Lower leg skin (tissue), 4 donors: ENCODE measurements around the gene TRIM29. TPM values are rescaled to one million over a fixed set of nuclear protein-coding genes. Genes with fewer than 3 reads are reported as not detected.

Experiments used
- DNase-seq, 2 donors: peaks; one replicate each; pipeline ENCODE4 v3.0.0-alpha.2; 2019; ENCODE audit warnings: low spot score in 2 of 2
- H3K4me3 ChIP-seq: fragments of 200-600 bp; sonication (generic); 2 replicates; pipeline ENCODE4 v1.5.1; 2017; ENCODE audit warnings: mild to moderate bottlenecking, low read depth; ENCODE audit not compliant: poor library complexity, severe bottlenecking
- POLR2A ChIP-seq, 2 donors: fragments of 450-650 bp; IDR thresholded peaks; one replicate each; pipeline ENCODE4 v1.6.1; 2016 to 2017; ENCODE audit warnings: antibody characterized with exemption in 2 of 2, mild to moderate bottlenecking in 1 of 2, moderate library complexity in 1 of 2
- WGBS, 2 donors: methylation state at CpG; one replicate each; pipeline ENCODE4 v1.1.5; 2018; 5-methylcytosine and 5-hydroxymethylcytosine counted together
- intact Hi-C: fragments of 100-400 bp; cut with DNase I; formaldehyde crosslinking; loops from one replicate; pipeline ENCODE4 v1.15.0; 2023; ENCODE audit warnings: low total_unique reads
- total RNA-seq, 4 donors: library from RNA; depleted of rRNA; stranded (reverse); fragments of >200 nt; gene quantifications; one replicate each; pipeline ENCODE4 v1.1.0, GENCODE V29; 2016
- TF ChIP-seq, protein P1 (sequence below), 3 donors: fragments of 450-650 bp; IDR thresholded peaks; one replicate each; pipeline ENCODE4 v1.5.1; 2016; ENCODE audit warnings: antibody characterized with exemption in 3 of 3, mild to moderate bottlenecking in 3 of 3, moderate library complexity in 2 of 3

TRIM29 gene
- total RNA-seq, 4 donors from 2014 or later: 1,092 to 1,522 (median 1,226) TPM

DNA sequence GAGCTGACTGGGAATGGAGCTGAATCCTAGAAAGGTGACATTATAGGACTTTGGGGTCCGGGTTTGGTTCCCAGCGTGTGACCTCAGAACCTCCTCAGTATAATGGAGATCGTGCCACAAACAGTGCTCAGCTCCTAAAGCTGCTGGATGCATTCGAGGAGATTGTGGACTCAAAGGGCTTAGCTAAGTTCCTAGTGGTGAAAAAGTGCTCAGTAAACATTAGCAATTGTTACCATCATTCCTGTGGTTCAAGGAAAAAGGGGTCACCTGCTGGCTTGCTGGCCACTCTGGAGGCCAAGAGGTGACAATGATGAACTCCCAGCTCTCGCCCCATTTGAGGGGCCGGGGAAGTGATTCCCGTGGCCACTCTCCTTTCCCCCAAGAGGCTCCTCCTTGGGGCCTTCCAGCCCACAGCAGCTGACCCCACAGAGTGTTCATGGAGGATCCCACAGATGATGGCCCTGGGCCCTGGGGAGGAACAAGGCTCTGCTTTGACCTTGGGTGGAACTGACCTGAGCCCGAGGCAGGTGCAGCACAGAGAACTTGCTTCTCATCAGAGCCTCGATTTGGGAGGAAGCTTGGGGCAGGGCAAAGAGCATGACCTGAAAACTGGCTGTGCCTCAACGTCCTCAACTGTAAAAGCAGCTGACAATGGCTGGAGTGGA is 40.1 kb downstream of the TRIM29 start:
- H3K4me3 ChIP-seq: no peak overlapping the region
- WGBS, 2 donors: 75 to 81% methylated on average over 10 of the region's 10 CpGs
- intact Hi-C loops: no loop called here
- TF ChIP-seq, protein P1, sequence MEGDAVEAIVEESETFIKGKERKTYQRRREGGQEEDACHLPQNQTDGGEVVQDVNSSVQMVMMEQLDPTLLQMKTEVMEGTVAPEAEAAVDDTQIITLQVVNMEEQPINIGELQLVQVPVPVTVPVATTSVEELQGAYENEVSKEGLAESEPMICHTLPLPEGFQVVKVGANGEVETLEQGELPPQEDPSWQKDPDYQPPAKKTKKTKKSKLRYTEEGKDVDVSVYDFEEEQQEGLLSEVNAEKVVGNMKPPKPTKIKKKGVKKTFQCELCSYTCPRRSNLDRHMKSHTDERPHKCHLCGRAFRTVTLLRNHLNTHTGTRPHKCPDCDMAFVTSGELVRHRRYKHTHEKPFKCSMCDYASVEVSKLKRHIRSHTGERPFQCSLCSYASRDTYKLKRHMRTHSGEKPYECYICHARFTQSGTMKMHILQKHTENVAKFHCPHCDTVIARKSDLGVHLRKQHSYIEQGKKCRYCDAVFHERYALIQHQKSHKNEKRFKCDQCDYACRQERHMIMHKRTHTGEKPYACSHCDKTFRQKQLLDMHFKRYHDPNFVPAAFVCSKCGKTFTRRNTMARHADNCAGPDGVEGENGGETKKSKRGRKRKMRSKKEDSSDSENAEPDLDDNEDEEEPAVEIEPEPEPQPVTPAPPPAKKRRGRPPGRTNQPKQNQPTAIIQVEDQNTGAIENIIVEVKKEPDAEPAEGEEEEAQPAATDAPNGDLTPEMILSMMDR (IDR thresholded peaks at IDR 0.05): no peak
- TF ChIP-seq POLR2A (IDR thresholded peaks at IDR 0.05): no peak
- no peak for DNase-seq

DNA sequence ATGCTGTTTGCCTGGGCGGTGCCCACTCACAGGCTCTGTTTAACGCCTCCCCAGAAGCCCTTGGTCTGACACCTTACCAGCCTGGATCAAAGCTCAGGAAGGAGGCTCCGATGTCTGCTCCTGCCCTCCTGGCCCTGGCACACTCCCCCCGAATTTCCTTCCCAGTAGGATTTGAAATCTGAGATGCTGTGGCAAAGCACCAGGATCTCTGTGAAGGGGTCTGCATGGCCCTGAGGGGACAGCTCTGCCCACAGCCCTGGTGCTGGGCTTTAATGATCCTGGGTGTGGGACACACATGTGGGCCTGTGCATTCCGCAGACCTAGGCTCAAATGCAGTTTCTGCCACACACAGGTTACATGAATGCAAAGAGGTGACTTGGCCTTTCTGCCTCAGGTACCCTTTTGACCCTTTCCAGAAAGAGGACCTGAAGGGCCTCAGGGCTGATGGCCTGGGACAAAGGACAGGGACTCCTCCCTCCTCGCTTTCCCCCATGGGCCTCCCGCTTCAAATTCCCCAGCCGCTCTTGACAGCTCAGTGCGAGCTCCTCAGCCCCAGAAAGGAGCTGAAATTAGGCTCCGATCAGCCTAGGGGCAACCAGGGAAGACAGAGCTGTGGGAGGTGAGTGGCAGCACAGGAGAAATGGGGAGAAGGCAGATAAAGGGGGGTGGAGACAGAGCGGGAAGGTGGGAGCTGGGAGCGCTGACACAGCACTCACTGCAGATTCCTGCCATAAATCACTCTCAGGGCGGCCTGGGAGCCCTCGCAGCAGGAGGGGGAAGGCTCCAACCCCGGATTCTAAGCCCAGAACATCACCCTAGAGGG is 41.3 kb downstream of the TRIM29 start:
- intact Hi-C loops: no loop called here
- no peak for TF ChIP-seq POLR2A (IDR thresholded peaks at IDR 0.05)
- TF ChIP-seq, protein P1 (IDR thresholded peaks at IDR 0.05): no peak
- H3K4me3 ChIP-seq: no peak overlapping the region
- DNase-seq: no peak
- WGBS, 2 donors: 70 to 71% methylated on average over 14 to 15 of the region's 15 CpGs

DNA sequence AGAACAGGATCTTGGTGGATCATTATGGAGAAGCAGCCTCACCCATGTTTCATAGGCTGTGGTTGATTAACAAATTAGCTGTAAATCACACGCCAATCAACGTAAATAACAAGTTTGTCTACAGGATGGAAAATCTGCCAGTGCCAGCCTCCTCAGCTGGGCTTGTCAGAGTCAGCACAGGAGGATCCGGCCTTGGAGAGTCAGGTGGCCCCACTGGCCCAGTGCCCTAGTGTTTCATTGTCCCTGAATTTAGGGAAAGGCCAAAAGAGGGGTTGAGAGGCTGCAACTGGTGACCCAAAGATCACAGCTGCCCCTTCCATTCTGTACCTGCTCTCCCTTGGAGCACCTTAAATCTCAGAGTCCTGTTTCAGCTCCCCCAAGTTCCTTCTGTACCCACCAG is 42.4 kb downstream of the TRIM29 start:
- intact Hi-C loops: no loop called here
- DNase-seq: no peak
- TF ChIP-seq, protein P1 (IDR thresholded peaks at IDR 0.05): no peak
- no peak for TF ChIP-seq POLR2A (IDR thresholded peaks at IDR 0.05)
- H3K4me3 ChIP-seq: no peak overlapping the region
- WGBS, 2 donors: 37 to 69% methylated on average over 3 of the region's 3 CpGs

DNA sequence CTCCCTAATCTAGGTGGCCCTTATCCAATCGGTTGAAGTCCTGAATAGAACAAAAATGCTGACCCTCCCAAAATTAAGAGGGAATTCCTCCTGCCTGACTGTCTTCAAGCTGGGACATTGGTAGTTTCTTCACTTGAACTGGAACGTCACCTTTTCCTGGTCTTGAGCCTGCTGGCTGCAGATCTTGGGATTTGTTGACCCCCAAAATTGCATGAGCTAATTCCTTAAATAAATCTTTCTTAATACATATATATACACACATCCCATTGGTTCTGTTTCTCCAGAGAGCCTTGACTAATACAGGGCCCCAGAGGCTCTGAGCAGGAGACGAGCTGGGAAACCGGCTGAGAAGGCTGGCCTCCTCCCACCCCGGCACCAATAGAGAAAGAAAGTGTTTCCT is 46.2 kb downstream of the TRIM29 start:
- no peak overlapping the region for H3K4me3 ChIP-seq
- DNase-seq: no peak
- TF ChIP-seq POLR2A (IDR thresholded peaks at IDR 0.05): no peak
- TF ChIP-seq, protein P1 (IDR thresholded peaks at IDR 0.05): no peak
- WGBS, 2 donors: 70 to 85% methylated on average over 5 of the region's 5 CpGs
- intact Hi-C loops: loop anchor here (1.0 kb wide), 1 partner anchor 327 kb away; no protein-coding TSS in a partner anchor

DNA sequence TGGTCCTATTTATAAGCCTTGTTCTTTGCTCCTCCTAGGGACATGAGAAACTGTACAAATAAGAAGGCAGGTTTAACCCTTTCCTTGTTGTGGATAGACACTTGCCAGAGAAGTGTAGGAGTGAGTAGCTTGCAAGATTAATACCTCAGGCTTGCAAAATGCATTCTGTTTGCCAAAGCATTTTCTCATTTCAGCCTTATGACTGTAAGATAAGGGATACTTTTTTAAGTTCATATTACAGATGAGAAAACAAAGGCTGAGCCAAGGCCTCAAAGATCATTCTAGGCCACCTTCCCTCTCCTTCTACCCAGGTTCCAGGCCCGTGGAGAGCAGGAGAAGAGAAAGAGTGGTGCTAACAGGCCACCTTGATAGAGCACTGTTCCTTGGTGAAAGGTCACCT is 46.8 kb downstream of the TRIM29 start:
- TF ChIP-seq, protein P1 (IDR thresholded peaks at IDR 0.05): no peak
- 80 to 81% methylated on average over 1 of the region's 1 CpG for WGBS, 2 donors
- no peak for DNase-seq
- no peak overlapping the region for H3K4me3 ChIP-seq
- intact Hi-C loops: loop anchor here (1.0 kb wide), 1 partner anchor 327 kb away; no protein-coding TSS in a partner anchor
